GM23338 (cell line): ENCODE data around the gene TICAM2. TPM values are rescaled to one million over a fixed set of nuclear protein-coding genes. Genes with fewer than 3 reads are reported as not detected.

Experiments used
- ATAC-seq: fragments of 200-7000 bp; cut with Tn5 transposase; 3 replicates; pipeline ENCODE4 v1.9.1; 2020
- DNase-seq: peaks from one replicate; pipeline ENCODE4 v3.0.0-alpha.2; 2015; ENCODE audit warnings: low spot score
- H2AFZ ChIP-seq: fragments of 200-600 bp; sonication (generic); 2 replicates; pipeline ENCODE4 v1.8.0; 2016; ENCODE audit warnings: antibody characterized with exemption, mild to moderate bottlenecking, moderate library complexity
- H3F3A ChIP-seq: fragments of 200-600 bp; sonication (generic); replicated peaks from 2 replicates; pipeline ENCODE4 v1.8.0; 2017; ENCODE audit warnings: antibody characterized with exemption, mixed run types, low read depth
- H3K27ac ChIP-seq: fragments of 200-600 bp; sonication (generic); 2 replicates; pipeline ENCODE4 v1.6.1; 2016; ENCODE audit warnings: low read depth
- H3K27me3 ChIP-seq: fragments of 200-600 bp; sonication (generic); 2 replicates; pipeline ENCODE4 v1.8.0; 2016; ENCODE audit warnings: mild to moderate bottlenecking, mixed run types, moderate library complexity; ENCODE audit not compliant: insufficient read depth
- H3K36me3 ChIP-seq: fragments of 200-600 bp; sonication (generic); 2 replicates; pipeline ENCODE4 v1.8.0; 2016; ENCODE audit warnings: mild to moderate bottlenecking; ENCODE audit not compliant: insufficient read depth
- H3K4me1 ChIP-seq: fragments of 200-600 bp; sonication (generic); 2 replicates; pipeline ENCODE4 v1.8.0; 2016; ENCODE audit warnings: mild to moderate bottlenecking, moderate library complexity; ENCODE audit not compliant: insufficient read depth
- H3K4me2 ChIP-seq: fragments of 200-600 bp; sonication (generic); 2 replicates; pipeline ENCODE4 v1.7.1; 2017; ENCODE audit warnings: mixed run types
- H3K4me3 ChIP-seq: fragments of 200-600 bp; sonication (generic); 2 replicates; pipeline ENCODE4 v1.6.1; 2016; ENCODE audit warnings: mixed run types
- H3K79me2 ChIP-seq: fragments of 200-600 bp; sonication (generic); replicated peaks from 2 replicates; pipeline ENCODE4 v1.8.0; 2017; ENCODE audit warnings: mild to moderate bottlenecking; ENCODE audit not compliant: insufficient read depth
- H3K9me2 ChIP-seq: fragments of 200-600 bp; sonication (generic); 2 replicates; pipeline ENCODE4 v1.8.0; 2017; ENCODE audit not compliant: insufficient read depth
- H4K20me1 ChIP-seq: fragments of 200-600 bp; sonication (generic); replicated peaks from 2 replicates; pipeline ENCODE4 v1.8.0; 2017; ENCODE audit warnings: mild to moderate bottlenecking; ENCODE audit not compliant: insufficient read depth
- H3K27ac Mint-ChIP-seq: 2 replicates; pipeline ENCODE4 v1.8.0; 2020; ENCODE audit warnings: inconsistent platforms, mild to moderate bottlenecking, moderate library complexity, mixed read lengths
- H3K27me3 Mint-ChIP-seq: 3 replicates; pipeline ENCODE4 v1.8.0; 2022; ENCODE audit warnings: low read depth, mild to moderate bottlenecking, moderate library complexity, mixed read lengths, inconsistent platforms; ENCODE audit not compliant: insufficient read depth, poor library complexity
- H3K36me3 Mint-ChIP-seq: 3 replicates; pipeline ENCODE4 v1.8.0; 2021; ENCODE audit warnings: low read depth, mild to moderate bottlenecking, inconsistent platforms, moderate library complexity, mixed read lengths
- H3K4me1 Mint-ChIP-seq: 3 replicates; pipeline ENCODE4 v1.8.0; 2020; ENCODE audit warnings: mild to moderate bottlenecking, inconsistent platforms, mixed read lengths
- H3K4me3 Mint-ChIP-seq: 3 replicates; pipeline ENCODE4 v1.8.0; 2021; ENCODE audit warnings: moderate library complexity, mild to moderate bottlenecking, inconsistent platforms, mixed read lengths
- H3K9me3 Mint-ChIP-seq: 3 replicates; pipeline ENCODE4 v1.8.0; 2020; ENCODE audit warnings: moderate library complexity, mild to moderate bottlenecking, inconsistent platforms, mixed read lengths
- CREB1 ChIP-seq: fragments of 250-450 bp; sonication (Bioruptor Pico); IDR thresholded peaks from 2 replicates; pipeline ENCODE4 v1.5.0; 2020; ENCODE audit warnings: low read depth, mild to moderate bottlenecking, moderate library complexity
- ETS1 ChIP-seq: IDR thresholded peaks from 2 replicates; pipeline ENCODE4 v1.6.1; 2016; ENCODE audit warnings: antibody characterized with exemption
- EZH2 ChIP-seq: fragments of 200-600 bp; sonication (generic); IDR thresholded peaks from one replicate; pipeline ENCODE4 v1.8.0; 2017; ENCODE audit warnings: antibody characterized with exemption, mild to moderate bottlenecking, low read depth; ENCODE audit not compliant: unreplicated experiment
- EZH2phosphoT487 ChIP-seq: fragments of 200-600 bp; sonication (generic); IDR thresholded peaks from one replicate; pipeline ENCODE4 v1.8.1; 2018; ENCODE audit warnings: antibody characterized with exemption; ENCODE audit not compliant: unreplicated experiment
- JUNB ChIP-seq: IDR thresholded peaks from one replicate; pipeline ENCODE4 v1.6.1; 2016; ENCODE audit warnings: antibody characterized with exemption; ENCODE audit not compliant: unreplicated experiment
- NANOG ChIP-seq: IDR thresholded peaks from 2 replicates; pipeline ENCODE4 v1.6.1; 2016; ENCODE audit warnings: antibody characterized with exemption, borderline replicate concordance
- POLR2AphosphoS5 ChIP-seq: IDR thresholded peaks from 2 replicates; pipeline ENCODE4 v1.6.1; 2016; ENCODE audit warnings: antibody characterized with exemption, low read depth
- STAT1 ChIP-seq: IDR thresholded peaks from one replicate; pipeline ENCODE4 v1.6.1; 2016; ENCODE audit warnings: antibody characterized with exemption; ENCODE audit not compliant: unreplicated experiment
- ZNF114 ChIP-seq: fragments of 250-450 bp; sonication (Bioruptor Pico); IDR thresholded peaks from 2 replicates; pipeline ENCODE4 v1.5.0; 2020; ENCODE audit warnings: mild to moderate bottlenecking, moderate library complexity
- ZNF331 ChIP-seq: fragments of 250-450 bp; sonication (Bioruptor Pico); IDR thresholded peaks from 2 replicates; pipeline ENCODE4 v1.5.0; 2020; ENCODE audit warnings: low read depth, mild to moderate bottlenecking, moderate library complexity
- ZNF462 ChIP-seq: fragments of 250-450 bp; sonication (Bioruptor Pico); IDR thresholded peaks from 2 replicates; pipeline ENCODE4 v1.5.0; 2020; ENCODE audit warnings: mild to moderate bottlenecking, moderate library complexity
- polyA plus RNA-seq: library from polyadenylated mRNA; unstranded; fragments of >200 nt; fragmentation: Nextera tagmentation; extraction: Ambion mirVana; gene quantifications from 2 replicates; pipeline ENCODE4 v1.2.1, GENCODE V29; 2016
- total RNA-seq: library from RNA; depleted of rRNA; stranded (reverse); fragments of >200 nt; shearing (Covaris generic); gene quantifications from 2 replicates; pipeline ENCODE4 v1.2.3, GENCODE V29; 2014
- TF ChIP-seq, protein P1 (sequence below): IDR thresholded peaks from one replicate; pipeline ENCODE4 v1.6.1; 2018; ENCODE audit warnings: antibody characterized with exemption; ENCODE audit not compliant: unreplicated experiment
- TF ChIP-seq, protein P2 (sequence below), 2 experiments: fragments of 200-600 bp in 1 of 2; sonication (generic) in 1 of 2; conservative IDR thresholded peaks; 2 replicates each; pipeline versions ENCODE4 v1.5.1 to v1.6.1; 2016 to 2017; ENCODE audit warnings: antibody characterized with exemption in 2 of 2, low read depth in 2 of 2, mild to moderate bottlenecking in 2 of 2, moderate library complexity in 1 of 2

TICAM2 gene
- total and polyA plus RNA-seq, 2 experiments from 2014 or later = 1.0 TPM; not detected in 1

GRCh38 chr5:115577741-115578140 lies 24.5 kb downstream of the TICAM2 start:
- no peak for ATAC-seq

More at GRCh38 chr5:115577741-115578140, 24.5 kb downstream of the TICAM2 start:
- H3K4me3 Mint-ChIP-seq = no peak overlapping the region
- no peaks in the 10 kb centered on the region; the same call in 1 of the 2 replicates for H3K9me2 ChIP-seq
- H3K27ac Mint-ChIP-seq = no peak overlapping the region
- H3K27ac ChIP-seq = no peak overlapping the region
- H3K79me2 ChIP-seq = no peaks in the 10 kb centered on the region
- DNase-seq = no peak
- H3K4me1 Mint-ChIP-seq = peaks cover 4% of the 10 kb centered on the region; the same call in 1 of the 3 replicates
- H3K4me1 ChIP-seq = no peaks in the 10 kb centered on the region
- TF ChIP-seq POLR2AphosphoS5 (no peak), CREB1 (no peak), EZH2phosphoT487 (no peak), EZH2 (no peak), ZNF462 (CRISPR knock-in tag) (no peak), NANOG (no peak), STAT1 (no peak), ETS1 (no peak), JUNB (no peak), ZNF331 (no peak), ZNF114 (CRISPR knock-in tag) (no peak)
- TF ChIP-seq, protein P1, sequence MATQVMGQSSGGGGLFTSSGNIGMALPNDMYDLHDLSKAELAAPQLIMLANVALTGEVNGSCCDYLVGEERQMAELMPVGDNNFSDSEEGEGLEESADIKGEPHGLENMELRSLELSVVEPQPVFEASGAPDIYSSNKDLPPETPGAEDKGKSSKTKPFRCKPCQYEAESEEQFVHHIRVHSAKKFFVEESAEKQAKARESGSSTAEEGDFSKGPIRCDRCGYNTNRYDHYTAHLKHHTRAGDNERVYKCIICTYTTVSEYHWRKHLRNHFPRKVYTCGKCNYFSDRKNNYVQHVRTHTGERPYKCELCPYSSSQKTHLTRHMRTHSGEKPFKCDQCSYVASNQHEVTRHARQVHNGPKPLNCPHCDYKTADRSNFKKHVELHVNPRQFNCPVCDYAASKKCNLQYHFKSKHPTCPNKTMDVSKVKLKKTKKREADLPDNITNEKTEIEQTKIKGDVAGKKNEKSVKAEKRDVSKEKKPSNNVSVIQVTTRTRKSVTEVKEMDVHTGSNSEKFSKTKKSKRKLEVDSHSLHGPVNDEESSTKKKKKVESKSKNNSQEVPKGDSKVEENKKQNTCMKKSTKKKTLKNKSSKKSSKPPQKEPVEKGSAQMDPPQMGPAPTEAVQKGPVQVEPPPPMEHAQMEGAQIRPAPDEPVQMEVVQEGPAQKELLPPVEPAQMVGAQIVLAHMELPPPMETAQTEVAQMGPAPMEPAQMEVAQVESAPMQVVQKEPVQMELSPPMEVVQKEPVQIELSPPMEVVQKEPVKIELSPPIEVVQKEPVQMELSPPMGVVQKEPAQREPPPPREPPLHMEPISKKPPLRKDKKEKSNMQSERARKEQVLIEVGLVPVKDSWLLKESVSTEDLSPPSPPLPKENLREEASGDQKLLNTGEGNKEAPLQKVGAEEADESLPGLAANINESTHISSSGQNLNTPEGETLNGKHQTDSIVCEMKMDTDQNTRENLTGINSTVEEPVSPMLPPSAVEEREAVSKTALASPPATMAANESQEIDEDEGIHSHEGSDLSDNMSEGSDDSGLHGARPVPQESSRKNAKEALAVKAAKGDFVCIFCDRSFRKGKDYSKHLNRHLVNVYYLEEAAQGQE = no peak
- TF ChIP-seq, protein P2, sequence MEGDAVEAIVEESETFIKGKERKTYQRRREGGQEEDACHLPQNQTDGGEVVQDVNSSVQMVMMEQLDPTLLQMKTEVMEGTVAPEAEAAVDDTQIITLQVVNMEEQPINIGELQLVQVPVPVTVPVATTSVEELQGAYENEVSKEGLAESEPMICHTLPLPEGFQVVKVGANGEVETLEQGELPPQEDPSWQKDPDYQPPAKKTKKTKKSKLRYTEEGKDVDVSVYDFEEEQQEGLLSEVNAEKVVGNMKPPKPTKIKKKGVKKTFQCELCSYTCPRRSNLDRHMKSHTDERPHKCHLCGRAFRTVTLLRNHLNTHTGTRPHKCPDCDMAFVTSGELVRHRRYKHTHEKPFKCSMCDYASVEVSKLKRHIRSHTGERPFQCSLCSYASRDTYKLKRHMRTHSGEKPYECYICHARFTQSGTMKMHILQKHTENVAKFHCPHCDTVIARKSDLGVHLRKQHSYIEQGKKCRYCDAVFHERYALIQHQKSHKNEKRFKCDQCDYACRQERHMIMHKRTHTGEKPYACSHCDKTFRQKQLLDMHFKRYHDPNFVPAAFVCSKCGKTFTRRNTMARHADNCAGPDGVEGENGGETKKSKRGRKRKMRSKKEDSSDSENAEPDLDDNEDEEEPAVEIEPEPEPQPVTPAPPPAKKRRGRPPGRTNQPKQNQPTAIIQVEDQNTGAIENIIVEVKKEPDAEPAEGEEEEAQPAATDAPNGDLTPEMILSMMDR (conservative IDR thresholded peaks at IDR 0.05; ENCODE audit: low read depth in 2 of 2) = no peak
- no peaks in the 10 kb centered on the region for H3K9me3 Mint-ChIP-seq
- 0 out of 2 replicates have a peak, but pooled peaks cover 3% of the 10 kb centered on the region for H4K20me1 ChIP-seq
- no peaks in the 10 kb centered on the region for H3K36me3 ChIP-seq
- no peaks in the 10 kb centered on the region for H3K27me3 Mint-ChIP-seq
- no peak overlapping the region for H3K4me2 ChIP-seq
- no peaks in the 10 kb centered on the region for H3F3A ChIP-seq
- no peak overlapping the region for H3K4me3 ChIP-seq
- H3K36me3 Mint-ChIP-seq = peaks cover 3% of the 10 kb centered on the region; the same call in 1 of the 3 replicates
- H3K27me3 ChIP-seq = no peaks in the 10 kb centered on the region
- no peak overlapping the region for H2AFZ ChIP-seq
